PC-9 (cell line): ENCODE data around the gene KCNQ1OT1. TPM values are rescaled to one million over a fixed set of nuclear protein-coding genes. Genes with fewer than 3 reads are reported as not detected.

ENCODE experiments used
- BruUV-seq: library from RNA; stranded (reverse); fragments of 400-500 nt; replicated peaks from 2 replicates; lab custom pipeline; 2021; lab: Mats Ljungman, UMichigan
- CTCF ChIA-PET: fragments of 300-600 bp; sonication (Branson Sonifier 250); formaldehyde crosslinking; loops from one replicate; lab custom pipeline; 2022; ENCODE audit warnings: antibody characterized with exemption; lab: Charles Lee
- POLR2A ChIA-PET: fragments of 300-600 bp; sonication (Branson Sonifier 250); formaldehyde crosslinking; loops from one replicate; lab custom pipeline; 2022; ENCODE audit warnings: antibody characterized with exemption; ENCODE audit not compliant: unreplicated experiment; lab: Charles Lee
- DNase-seq, 2 experiments: peaks; one replicate each; pipeline versions ENCODE4 v3.0.0 to v3.0.0-alpha.2; 2015 to 2022; ENCODE audit warnings: mixed read lengths in 1 of 2
- H2AFZ ChIP-seq: fragments of 200-600 bp; sonication (generic); 2 replicates; pipeline ENCODE4 v1.8.1; 2017; ENCODE audit warnings: antibody characterized with exemption
- H3F3A ChIP-seq: fragments of 200-600 bp; sonication (generic); 2 replicates; pipeline ENCODE4 v1.8.1; 2017; ENCODE audit warnings: antibody characterized with exemption, mild to moderate bottlenecking, low read depth; ENCODE audit not compliant: insufficient read depth
- H3K27ac ChIP-seq: fragments of 200-600 bp; sonication (generic); 2 replicates; pipeline ENCODE4 v1.6.1; 2016; ENCODE audit warnings: mixed run types
- H3K27me3 ChIP-seq: fragments of 200-600 bp; sonication (generic); 2 replicates; pipeline ENCODE4 v1.6.1; 2016; ENCODE audit warnings: low read depth, mixed run types; ENCODE audit not compliant: insufficient read depth
- H3K36me3 ChIP-seq: fragments of 200-600 bp; sonication (generic); 2 replicates; pipeline ENCODE4 v1.6.1; 2016; ENCODE audit warnings: low read depth, mixed run types
- H3K4me1 ChIP-seq: fragments of 200-600 bp; sonication (generic); replicated peaks from 2 replicates; pipeline ENCODE4 v1.6.1; 2016; ENCODE audit warnings: mixed run types; ENCODE audit not compliant: insufficient read depth
- H3K4me2 ChIP-seq: fragments of 200-600 bp; sonication (generic); 2 replicates; pipeline ENCODE4 v1.6.1; 2017; ENCODE audit warnings: mixed run types
- H3K4me3 ChIP-seq: fragments of 200-600 bp; sonication (generic); 2 replicates; pipeline ENCODE4 v1.6.1; 2016; ENCODE audit warnings: mixed run types
- H3K79me2 ChIP-seq: fragments of 200-600 bp; sonication (generic); 2 replicates; pipeline ENCODE4 v1.6.1; 2017; ENCODE audit warnings: low read depth, mixed run types
- H3K9me2 ChIP-seq: fragments of 200-600 bp; sonication (generic); 2 replicates; pipeline ENCODE4 v1.8.1; 2017; ENCODE audit warnings: mild to moderate bottlenecking; ENCODE audit not compliant: insufficient read depth
- H3K9me3 ChIP-seq: fragments of 200-600 bp; sonication (generic); 2 replicates; pipeline ENCODE4 v1.8.1; 2016; ENCODE audit warnings: low read depth; ENCODE audit not compliant: insufficient read depth
- H4K20me1 ChIP-seq: fragments of 200-600 bp; sonication (generic); 2 replicates; pipeline ENCODE4 v1.8.1; 2017; ENCODE audit not compliant: insufficient read depth
- CTCF ChIP-seq: fragments of 200-600 bp; sonication (generic); conservative IDR thresholded peaks from 2 replicates; pipeline ENCODE4 v1.6.1; 2017; ENCODE audit warnings: mixed run types, antibody characterized with exemption, mild to moderate bottlenecking, moderate library complexity
- EZH2 ChIP-seq: fragments of 200-600 bp; sonication (generic); IDR thresholded peaks from 2 replicates; pipeline ENCODE4 v1.8.0; 2017; ENCODE audit warnings: antibody characterized with exemption, low read depth
- intact Hi-C: fragments of 100-400 bp; cut with micrococcal nuclease; formaldehyde crosslinking; loops from one replicate; pipeline ENCODE4 v1.10.0; 2022; ENCODE audit not compliant: unreplicated experiment
- total RNA-seq: library from RNA; stranded (reverse); gene quantifications from 2 replicates; pipeline ENCODE4 v1.2.3, GENCODE V29; 2021

KCNQ1OT1 gene
- total RNA-seq, 1 experiment from 2014 or later: 3.4 TPM

- intact Hi-C loops: no loop called here
- no peaks in the 10 kb centered on the region for H3K9me3 ChIP-seq
- no peaks in the 10 kb centered on the region for H3K27me3 ChIP-seq
- H3K4me1 ChIP-seq: no peaks in the 10 kb centered on the region
- no peak for TF ChIP-seq EZH2
- H3K4me3 ChIP-seq: no peak overlapping the region
- H4K20me1 ChIP-seq: no peaks in the 10 kb centered on the region
- H3K36me3 ChIP-seq: no peaks in the 10 kb centered on the region
- DNase-seq: no peak
- H3K9me2 ChIP-seq: no peaks in the 10 kb centered on the region
- no peak overlapping the region for H2AFZ ChIP-seq
- ChIA-PET POLR2A (no interaction called here), CTCF (no interaction called here)
- no peaks in the 10 kb centered on the region for H3K79me2 ChIP-seq
- H3K27ac ChIP-seq: no peak overlapping the region
- BruUV-seq: no TSS peak
- no peak overlapping the region for H3K4me2 ChIP-seq
- no peaks in the 10 kb centered on the region for H3F3A ChIP-seq
These were observed 120.3 kb downstream of the KCNQ1OT1 start for GRCh38 chr11:2579315-2580060.

- TF ChIP-seq CTCF: no peak
- TF ChIP-seq EZH2: no peak
- POLR2A ChIA-PET: no interaction called here
- no peaks in the 10 kb centered on the region for H3K9me2 ChIP-seq
- no peak overlapping the region for H3K4me3 ChIP-seq
- CTCF ChIA-PET: no interaction called here
- no peaks in the 10 kb centered on the region for H3F3A ChIP-seq
- H3K79me2 ChIP-seq: no peaks in the 10 kb centered on the region
- no peaks in the 10 kb centered on the region for H3K36me3 ChIP-seq
- no peak for DNase-seq
- H3K9me3 ChIP-seq: no peaks in the 10 kb centered on the region
- intact Hi-C loops: no loop called here
- no peaks in the 10 kb centered on the region for H3K4me1 ChIP-seq
- BruUV-seq: no TSS peak
- H3K4me2 ChIP-seq: no peak overlapping the region
- H4K20me1 ChIP-seq: no peaks in the 10 kb centered on the region
- no peak overlapping the region for H3K27ac ChIP-seq
- H3K27me3 ChIP-seq: no peaks in the 10 kb centered on the region
- H2AFZ ChIP-seq: no peak overlapping the region
These were observed 120.9 kb downstream of the KCNQ1OT1 start for GRCh38 chr11:2578929-2579270.

- BruUV-seq: no TSS peak
These were observed 121.5 kb downstream of the KCNQ1OT1 start for GRCh38 chr11:2577991-2578928.

More at GRCh38 chr11:2577991-2578928, 121.5 kb downstream of the KCNQ1OT1 start:
- H3K4me3 ChIP-seq: no peak overlapping the region
- H3K9me2 ChIP-seq: no peaks in the 10 kb centered on the region
- H3K79me2 ChIP-seq: no peaks in the 10 kb centered on the region
- ChIA-PET CTCF (no interaction called here), POLR2A (no interaction called here)
- H4K20me1 ChIP-seq: no peaks in the 10 kb centered on the region
- no peaks in the 10 kb centered on the region for H3F3A ChIP-seq
- DNase-seq: no peak
- no peak overlapping the region for H3K4me2 ChIP-seq
- H3K36me3 ChIP-seq: no peaks in the 10 kb centered on the region
- no peak overlapping the region for H2AFZ ChIP-seq
- no peak overlapping the region for H3K27ac ChIP-seq
- no peaks in the 10 kb centered on the region for H3K4me1 ChIP-seq
- H3K9me3 ChIP-seq: no peaks in the 10 kb centered on the region
- TF ChIP-seq EZH2 (no peak), CTCF (no peak)
- H3K27me3 ChIP-seq: no peaks in the 10 kb centered on the region
- intact Hi-C loops: no loop called here
